Caco-2 (cell line): ENCODE results near the gene SDHC. TPM values are rescaled to one million over a fixed set of nuclear protein-coding genes. Genes with fewer than 3 reads are reported as not detected.

ENCODE experiments used
- BruUV-seq: library from RNA; stranded (reverse); fragments of 400-500 nt; replicated peaks from 2 replicates; lab custom pipeline; 2021; lab: Mats Ljungman, UMichigan
- CTCF ChIA-PET: fragments of 300-600 bp; sonication (Branson Sonifier 250); formaldehyde crosslinking; loops from one replicate; lab custom pipeline; 2022; ENCODE audit warnings: antibody characterized with exemption; lab: Charles Lee
- POLR2A ChIA-PET: fragments of 300-600 bp; sonication (Branson Sonifier 250); formaldehyde crosslinking; loops from one replicate; lab custom pipeline; 2022; ENCODE audit warnings: antibody characterized with exemption; lab: Charles Lee
- DNase-seq, 2 experiments: peaks; one replicate each; pipeline versions ENCODE4 v3.0.0 to v3.0.0-alpha.2; 2020 to 2022
- H3K27me3 ChIP-seq: replicated peaks from 2 replicates; pipeline ENCODE4 v1.6.0; 2011; ENCODE audit warnings: low read length; ENCODE audit not compliant: control insufficient read depth, insufficient read depth
- H3K36me3 ChIP-seq: 2 replicates; pipeline ENCODE4 v1.5.1; 2011; ENCODE audit warnings: low read length; ENCODE audit not compliant: control insufficient read depth, insufficient read depth
- H3K4me1 ChIP-seq: fragments of 250-450 bp; sonication (Bioruptor Pico); 2 replicates; pipeline ENCODE4 v1.5.1; 2020; ENCODE audit warnings: mild to moderate bottlenecking
- H3K4me3 ChIP-seq: 2 replicates; pipeline ENCODE4 v1.5.1; 2011; ENCODE audit warnings: low read depth, mild to moderate bottlenecking, control low read depth, low read length
- H3K9me3 ChIP-seq: fragments of 250-450 bp; sonication (Bioruptor Pico); 2 replicates; pipeline ENCODE4 v1.5.1; 2020; ENCODE audit warnings: mild to moderate bottlenecking, moderate library complexity
- H3K27ac Mint-ChIP-seq: one replicate; pipeline ENCODE4 v1.8.0; 2022; ENCODE audit warnings: mixed read lengths; ENCODE audit not compliant: unreplicated experiment
- H3K27me3 Mint-ChIP-seq: one replicate; pipeline ENCODE4 v1.8.0; 2022; ENCODE audit warnings: mixed read lengths; ENCODE audit not compliant: insufficient read depth, unreplicated experiment
- H3K36me3 Mint-ChIP-seq: one replicate; pipeline ENCODE4 v1.8.0; 2022; ENCODE audit warnings: mild to moderate bottlenecking, mixed read lengths; ENCODE audit not compliant: insufficient read depth, unreplicated experiment
- H3K4me1 Mint-ChIP-seq: one replicate; pipeline ENCODE4 v1.8.0; 2022; ENCODE audit warnings: low read depth, mixed read lengths; ENCODE audit not compliant: unreplicated experiment
- H3K4me3 Mint-ChIP-seq: one replicate; pipeline ENCODE4 v1.8.0; 2022; ENCODE audit warnings: mild to moderate bottlenecking, moderate library complexity, mixed read lengths; ENCODE audit not compliant: unreplicated experiment
- H3K9me3 Mint-ChIP-seq: one replicate; pipeline ENCODE4 v1.8.0; 2022; ENCODE audit warnings: mixed read lengths; ENCODE audit not compliant: unreplicated experiment
- CTCF ChIP-seq, 2 experiments: fragments of 200-600 bp in 1 of 2; IDR thresholded peaks; 1 replicate in 1 of 2; 2 replicates in 1 of 2; pipeline versions ENCODE4 v1.5.1 to v1.8.0; 2011 to 2022; ENCODE audit warnings: antibody characterized with exemption in 1 of 2, control low read depth in 1 of 2, inconsistent platforms in 1 of 2, low read depth in 1 of 2, low read length in 1 of 2, mild to moderate bottlenecking in 1 of 2, moderate library complexity in 1 of 2; ENCODE audit not compliant: insufficient read depth in 1 of 2, severe bottlenecking in 1 of 2, unreplicated experiment in 1 of 2
- intact Hi-C: fragments of 100-400 bp; cut with micrococcal nuclease; formaldehyde crosslinking; loops from one replicate; pipeline ENCODE4 v1.10.0; 2022; ENCODE audit not compliant: unreplicated experiment
- total RNA-seq: library from RNA; stranded (reverse); gene quantifications from 2 replicates; pipeline ENCODE4 v1.2.3, GENCODE V29; 2022

SDHC gene
- total RNA-seq, 1 experiment from 2014 or later, result 261 TPM

- BruUV-seq, result no TSS peak
- Mint-ChIP-seq H3K27me3 (no peaks in the 10 kb centered on the region), H3K27ac (peak within 1 kb of the TSS; percentile 30), H3K9me3 (no peaks in the 10 kb centered on the region), H3K36me3 (peaks cover 46% of the 10 kb centered on the region), H3K4me3 (no peak within 1 kb of the TSS), H3K4me1 (no peaks in the 10 kb centered on the region)
- intact Hi-C loops, result no loop called here
- no peaks in the 10 kb centered on the region for H3K27me3 ChIP-seq
- DNase-seq, result peak; percentile 60 to 69
- ChIA-PET CTCF (interaction anchor here (1.2 to 1.7 kb wide), 2 partner anchors 76 to 142 kb away, joined by 3 to 5 read pairs; partner anchors contain the start of gene TOMM40L), POLR2A (no interaction called here)
- TF ChIP-seq CTCF (IDR thresholded peaks at IDR 0.05; ENCODE audit: insufficient read depth in 1 of 2, low read depth in 1 of 2, low read length in 1 of 2, severe bottlenecking in 1 of 2, unreplicated experiment in 1 of 2), result no peak
- H3K4me3 ChIP-seq, result no peak within 1 kb of the TSS
- H3K9me3 ChIP-seq, result no peaks in the 10 kb centered on the region
- H3K36me3 ChIP-seq, result no peaks in the 10 kb centered on the region; the same call in 1 of the 2 replicates
- H3K4me1 ChIP-seq, result no peaks in the 10 kb centered on the region
Measured at GRCh38 chr1:161367684-161368400, 53.7 kb downstream of the SDHC start, which contains the start of gene CFAP126. TSS of gene CFAP126 (minus strand) at chr1:161367876. CDS start at chr1:161367868, 8 bp downstream.

- no peak overlapping the region for H3K4me3 ChIP-seq
- Mint-ChIP-seq H3K9me3 (no peaks in the 10 kb centered on the region), H3K27ac (no peak overlapping the region), H3K4me3 (no peak overlapping the region), H3K27me3 (no peaks in the 10 kb centered on the region), H3K4me1 (no peaks in the 10 kb centered on the region), H3K36me3 (peaks cover 6% of the 10 kb centered on the region)
- no peaks in the 10 kb centered on the region for H3K27me3 ChIP-seq
- CTCF ChIA-PET, result interaction anchor here (1.1 to 1.6 kb wide), 4 partner anchors 16 to 179 kb away, joined by 3 to 21 read pairs (median 12); partner anchors contain the start of gene TOMM40L
- POLR2A ChIA-PET, result no interaction called here
- intact Hi-C loops, result no loop called here
- H3K4me1 ChIP-seq, result peaks cover 15% of the 10 kb centered on the region; the same call in 1 of the 2 replicates
- no TSS peak for BruUV-seq
- TF ChIP-seq CTCF (IDR thresholded peaks at IDR 0.05; ENCODE audit: insufficient read depth in 1 of 2, low read depth in 1 of 2, low read length in 1 of 2, severe bottlenecking in 1 of 2, unreplicated experiment in 1 of 2), result no peak
- DNase-seq, result no peak
- H3K9me3 ChIP-seq, result no peaks in the 10 kb centered on the region
- no peaks in the 10 kb centered on the region for H3K36me3 ChIP-seq
Measured at GRCh38 chr1:161373442-161373841, 59.3 kb downstream of the SDHC start.

- Histone ChIP-seq H3K36me3 (no peaks in the 10 kb centered on the region), H3K27me3 (no peaks in the 10 kb centered on the region), H3K4me3 (no peak overlapping the region), H3K4me1 (peaks cover 15% of the 10 kb centered on the region; the same call in 1 of the 2 replicates), H3K9me3 (no peaks in the 10 kb centered on the region)
- POLR2A ChIA-PET, result interaction anchor here (0.6 to 1.2 kb wide), 3 partner anchors 60 to 167 kb away, joined by 3 to 4 read pairs (median 3); partner anchors contain the start of genes SDHC and TOMM40L
- CTCF ChIA-PET, result interaction anchor here (0.6 to 1.6 kb wide), 14 partner anchors 13 to 183 kb away, joined by 3 to 21 read pairs (median 4); partner anchors contain the start of genes SDHC and TOMM40L
- Mint-ChIP-seq H3K4me3 (no peak overlapping the region), H3K9me3 (no peaks in the 10 kb centered on the region), H3K27ac (no peak overlapping the region), H3K4me1 (no peaks in the 10 kb centered on the region), H3K36me3 (peaks cover 5% of the 10 kb centered on the region), H3K27me3 (no peaks in the 10 kb centered on the region)
- peak; percentile 19 to 44 for TF ChIP-seq CTCF (IDR thresholded peaks at IDR 0.05; ENCODE audit: insufficient read depth in 1 of 2, low read depth in 1 of 2, low read length in 1 of 2, severe bottlenecking in 1 of 2, unreplicated experiment in 1 of 2)
- intact Hi-C loops, result loop anchor here (1.0 kb wide), 3 partner anchors 147 to 182 kb away; no protein-coding TSS in a partner anchor
- DNase-seq, result peak in 1 of 2 experiments; percentile 14
- no TSS peak for BruUV-seq
Measured at GRCh38 chr1:161374373-161374772, 60.2 kb downstream of the SDHC start.
